ENCODE data around the gene HECTD2.

GRCh38 chr10:91411621-91412020, 1.5 kb downstream of the HECTD2 start:
- TF ChIP-seq ZNF70 (CRISPR knock-in tag; IDR thresholded peaks at IDR 0.05) (no peak), OSR1 (CRISPR knock-in tag; IDR thresholded peaks at IDR 0.05) (no peak), ZFP30 (CRISPR knock-in tag; IDR thresholded peaks at IDR 0.05) (no peak), ZNF8 (CRISPR knock-in tag; IDR thresholded peaks at IDR 0.05) (no peak), CREB5 (CRISPR knock-in tag; IDR thresholded peaks at IDR 0.05; ENCODE audit: low read depth) (no peak)
